ENCODE results near the gene PBOV1.

PBOV1 gene

DNA sequence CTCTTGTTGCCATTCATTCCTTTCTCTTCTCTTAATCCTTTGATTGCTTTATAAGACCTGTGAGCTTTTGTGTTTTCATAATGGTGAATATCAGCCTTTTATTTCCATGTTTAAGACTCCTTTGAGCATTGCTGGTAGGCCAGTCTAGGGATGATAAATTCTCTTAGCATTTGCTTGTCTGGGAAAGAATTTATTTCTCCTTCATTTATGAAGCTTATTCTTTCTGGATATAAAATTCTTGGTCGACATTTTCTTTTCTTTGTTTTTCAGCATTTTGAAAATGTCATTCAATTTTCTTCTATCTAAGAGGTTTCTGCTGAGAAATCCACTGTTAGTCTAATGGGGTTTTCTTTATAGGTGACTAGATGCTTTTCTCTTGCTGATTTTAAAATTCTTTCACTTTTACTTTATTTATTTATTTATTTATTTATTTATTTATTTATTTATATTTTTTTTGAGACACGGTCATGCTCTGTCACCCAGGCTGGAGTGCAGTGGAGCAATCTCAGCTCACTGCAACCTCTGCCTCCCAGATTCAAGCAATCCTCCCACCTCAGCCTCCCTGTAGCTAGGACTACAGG is 41.5 kb downstream of the PBOV1 start:
- H3K27ac ChIP-seq: no peak overlapping the region
- TF ChIP-seq ZFX (IDR thresholded peaks at IDR 0.05; ENCODE audit: borderline replicate concordance): no peak
- TF ChIP-seq, protein P1, sequence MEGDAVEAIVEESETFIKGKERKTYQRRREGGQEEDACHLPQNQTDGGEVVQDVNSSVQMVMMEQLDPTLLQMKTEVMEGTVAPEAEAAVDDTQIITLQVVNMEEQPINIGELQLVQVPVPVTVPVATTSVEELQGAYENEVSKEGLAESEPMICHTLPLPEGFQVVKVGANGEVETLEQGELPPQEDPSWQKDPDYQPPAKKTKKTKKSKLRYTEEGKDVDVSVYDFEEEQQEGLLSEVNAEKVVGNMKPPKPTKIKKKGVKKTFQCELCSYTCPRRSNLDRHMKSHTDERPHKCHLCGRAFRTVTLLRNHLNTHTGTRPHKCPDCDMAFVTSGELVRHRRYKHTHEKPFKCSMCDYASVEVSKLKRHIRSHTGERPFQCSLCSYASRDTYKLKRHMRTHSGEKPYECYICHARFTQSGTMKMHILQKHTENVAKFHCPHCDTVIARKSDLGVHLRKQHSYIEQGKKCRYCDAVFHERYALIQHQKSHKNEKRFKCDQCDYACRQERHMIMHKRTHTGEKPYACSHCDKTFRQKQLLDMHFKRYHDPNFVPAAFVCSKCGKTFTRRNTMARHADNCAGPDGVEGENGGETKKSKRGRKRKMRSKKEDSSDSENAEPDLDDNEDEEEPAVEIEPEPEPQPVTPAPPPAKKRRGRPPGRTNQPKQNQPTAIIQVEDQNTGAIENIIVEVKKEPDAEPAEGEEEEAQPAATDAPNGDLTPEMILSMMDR (IDR thresholded peaks at IDR 0.05): no peak

DNA sequence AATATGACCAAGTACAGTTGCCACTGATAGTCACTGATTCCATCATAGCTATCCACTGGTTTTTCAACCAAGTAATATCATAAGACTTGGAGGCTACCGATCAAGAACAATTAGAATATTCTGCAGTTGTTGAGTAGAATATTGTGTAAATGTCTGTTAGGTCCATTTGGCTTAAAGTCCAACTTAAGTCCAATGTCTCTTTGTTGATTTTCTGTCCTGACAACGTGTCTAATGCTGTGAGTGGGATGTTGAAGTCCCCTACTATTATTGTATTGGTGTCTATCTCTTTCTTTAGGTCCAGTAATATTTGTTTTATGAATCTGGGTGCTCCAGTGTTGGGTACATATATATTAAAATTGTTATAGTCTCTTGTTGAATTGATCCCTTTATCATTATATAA is 42.7 kb downstream of the PBOV1 start:
- TF ChIP-seq ZFX (IDR thresholded peaks at IDR 0.05; ENCODE audit: borderline replicate concordance): no peak
- TF ChIP-seq, protein P1 (IDR thresholded peaks at IDR 0.05): no peak
- H3K27ac ChIP-seq: no peak overlapping the region
